HCT116 (cell line): ENCODE results near the gene TCEANC. TPM values are rescaled to one million over a fixed set of nuclear protein-coding genes. Genes with fewer than 3 reads are reported as not detected.

Source experiments
- ATAC-seq: fragments of 200-7000 bp; cut with Tn5 transposase; 2 replicates; pipeline ENCODE4 v1.9.1; 2020; ENCODE audit warnings: mild to moderate bottlenecking, moderate library complexity
- BruUV-seq: library from RNA; stranded (reverse); fragments of 400-500 nt; replicated peaks from 2 replicates; lab custom pipeline; 2021; lab: Mats Ljungman, UMichigan
- CTCF ChIA-PET: fragments of 300-600 bp; sonication (Branson Sonifier 250); formaldehyde crosslinking; loops from one replicate; lab custom pipeline; 2021; ENCODE audit warnings: antibody characterized with exemption; lab: Charles Lee
- POLR2A ChIA-PET: fragments of 300-600, 350-600 bp; sonication (Branson Sonifier 250); formaldehyde crosslinking; loops from one replicate; lab custom pipeline; 2021; ENCODE audit warnings: antibody characterized with exemption; lab: Charles Lee
- RAD21 ChIA-PET, 2 experiments: fragments of 300-600 bp; sonication (Branson Sonifier 250); formaldehyde crosslinking; loops; one replicate each; lab custom pipeline; 2023; ENCODE audit warnings: low total read pairs in 2 of 2; ENCODE audit not compliant: uncharacterized antibody in 2 of 2, unreplicated experiment in 2 of 2, low non-redundant PET in 1 of 2; lab: Charles Lee
- DNase-seq: peaks from one replicate; pipeline ENCODE4 v3.0.0-alpha.2; 2010; ENCODE audit warnings: low read depth, low spot score
- H2AFZ ChIP-seq: fragments of 200-600 bp; shearing (Covaris generic), sonication (generic); 2 replicates; pipeline ENCODE4 v1.6.1; 2017; ENCODE audit warnings: low read depth, mixed run types, mixed read lengths, antibody characterized with exemption, low read length; ENCODE audit not compliant: poor library complexity, severe bottlenecking
- H3K27ac ChIP-seq: 2 replicates; pipeline ENCODE4 v1.5.1; 2012; ENCODE audit warnings: low read depth, low read length
- H3K27me3 ChIP-seq: fragments of 200-600 bp; sonication (generic); 2 replicates; pipeline ENCODE4 v1.6.1; 2016; ENCODE audit warnings: mixed run types, low read length, mixed read lengths; ENCODE audit not compliant: insufficient read depth
- H3K36me3 ChIP-seq, 2 experiments: fragments of 200-500 bp in 1 of 2; fragments of 200-600 bp in 1 of 2; sonication (Bioruptor generic) in 1 of 2; sonication (generic) in 1 of 2; 2 replicates each; pipeline versions ENCODE4 v1.5.1 to v1.6.1; 2014 to 2016; ENCODE audit warnings: low read length in 2 of 2, inconsistent platforms in 1 of 2, mixed read lengths in 1 of 2, mixed run types in 1 of 2; ENCODE audit not compliant: insufficient read depth in 2 of 2, control insufficient read depth in 1 of 2
- H3K4me1 ChIP-seq, 2 experiments: fragments of 200-600 bp in 1 of 2; sonication (generic) in 1 of 2; 2 replicates each; pipeline versions ENCODE4 v1.5.1 to v1.6.1; 2012 to 2017; ENCODE audit warnings: low read length in 2 of 2, inconsistent platforms in 1 of 2, mild to moderate bottlenecking in 1 of 2, mixed read lengths in 1 of 2, mixed run types in 1 of 2, moderate library complexity in 1 of 2; ENCODE audit not compliant: insufficient read depth in 2 of 2, control insufficient read depth in 1 of 2
- H3K4me2 ChIP-seq: fragments of 200-600 bp; sonication (generic); 2 replicates; pipeline ENCODE4 v1.6.1; 2017; ENCODE audit warnings: mixed run types, low read length, mixed read lengths
- H3K4me3 ChIP-seq, 2 experiments: fragments of 200-600 bp in 1 of 2; sonication (generic) in 1 of 2; replicated peaks in 1 of 2; 2 replicates each; pipeline ENCODE4 v1.5.1; 2011 to 2016; ENCODE audit warnings: low read length in 2 of 2, control low read depth in 1 of 2, low read depth in 1 of 2, mild to moderate bottlenecking in 1 of 2, mixed read lengths in 1 of 2, mixed run types in 1 of 2
- H3K79me2 ChIP-seq: fragments of 200-600 bp; sonication (generic); 2 replicates; pipeline ENCODE4 v1.6.1; 2017; ENCODE audit warnings: mild to moderate bottlenecking, mixed run types, low read length, moderate library complexity, mixed read lengths; ENCODE audit not compliant: insufficient read depth
- H3K9ac ChIP-seq: fragments of 200-600 bp; sonication (generic); 2 replicates; pipeline ENCODE4 v1.6.1; 2016; ENCODE audit warnings: low read length, mixed read lengths
- H3K9me2 ChIP-seq: fragments of 200-600 bp; sonication (generic), shearing (Covaris generic); 2 replicates; pipeline ENCODE4 v1.6.1; 2017; ENCODE audit warnings: mixed run types, mild to moderate bottlenecking, moderate library complexity; ENCODE audit not compliant: insufficient read depth
- H3K9me3 ChIP-seq, 2 experiments: fragments of 200-500 bp in 1 of 2; fragments of 200-600 bp in 1 of 2; sonication (Bioruptor generic) in 1 of 2; sonication (generic) in 1 of 2; 2 replicates each; pipeline ENCODE4 v1.6.1; 2014 to 2017; ENCODE audit warnings: low read length in 2 of 2, mixed read lengths in 2 of 2, inconsistent platforms in 1 of 2, low read depth in 1 of 2, mild to moderate bottlenecking in 1 of 2, mixed run types in 1 of 2, moderate library complexity in 1 of 2; ENCODE audit not compliant: control insufficient read depth in 1 of 2, insufficient read depth in 1 of 2
- H4K20me1 ChIP-seq: fragments of 200-600 bp; sonication (generic), shearing (Covaris generic); 2 replicates; pipeline ENCODE4 v1.6.1; 2017; ENCODE audit warnings: mixed run types, mild to moderate bottlenecking, moderate library complexity; ENCODE audit not compliant: insufficient read depth
- CBX3 ChIP-seq: IDR thresholded peaks from 2 replicates; pipeline ENCODE4 v1.6.1; 2012; ENCODE audit warnings: low read depth
- EGR1 ChIP-seq: IDR thresholded peaks from 2 replicates; pipeline ENCODE4 v1.6.1; 2012; ENCODE audit warnings: low read depth
- ELF1 ChIP-seq: IDR thresholded peaks from 2 replicates; pipeline ENCODE4 v1.6.1; 2012; ENCODE audit warnings: low read depth, borderline replicate concordance
- EZH2 ChIP-seq: fragments of 200-600 bp; sonication (generic); IDR thresholded peaks from 2 replicates; pipeline ENCODE4 v1.6.1; 2017; ENCODE audit warnings: antibody characterized with exemption, mixed run types
- FOSL1 ChIP-seq: IDR thresholded peaks from 2 replicates; pipeline ENCODE4 v1.6.1; 2012; ENCODE audit warnings: low read depth
- JUND ChIP-seq: IDR thresholded peaks from 2 replicates; pipeline ENCODE4 v1.6.1; 2012
- MAX ChIP-seq: IDR thresholded peaks from 2 replicates; pipeline ENCODE4 v1.6.1; 2012
- RAD21 ChIP-seq: IDR thresholded peaks from 2 replicates; pipeline ENCODE4 v1.6.1; 2012; ENCODE audit warnings: low read depth, mild to moderate bottlenecking
- SIN3A ChIP-seq: IDR thresholded peaks from 2 replicates; pipeline ENCODE4 v1.6.1; 2012; ENCODE audit warnings: low read depth
- TCF7L2 ChIP-seq: IDR thresholded peaks from 2 replicates; pipeline ENCODE4 v1.7.0; 2011; ENCODE audit warnings: borderline replicate concordance, inconsistent platforms; ENCODE audit not compliant: insufficient read depth, insufficient read length; ENCODE audit errors: extremely low read depth
- intact Hi-C: fragments of 100-400 bp; cut with micrococcal nuclease; formaldehyde crosslinking; loops from 2 replicates; pipeline ENCODE4 v1.10.0; 2022
- total RNA-seq: library from RNA; stranded (reverse); gene quantifications from one replicate; pipeline ENCODE4 v1.2.1, GENCODE V29; 2021; ENCODE audit not compliant: unreplicated experiment

Gene TCEANC
- total RNA-seq, 1 experiment from 2014 or later = 1.2 TPM

- CTCF ChIA-PET = no interaction called here
- ATAC-seq = no peak
- H3K4me2 ChIP-seq = peak overlapping the region; percentile 44
- no peaks in the 10 kb centered on the region for H3K36me3 ChIP-seq
- BruUV-seq = no TSS peak
- H3K4me1 ChIP-seq = peaks cover under 1 to 25% of the 10 kb centered on the region in 2 experiments
- H3K27me3 ChIP-seq = no peaks in the 10 kb centered on the region
- intact Hi-C loops = no loop called here
- DNase-seq = no peak
- no peak overlapping the region for H3K9ac ChIP-seq
- H4K20me1 ChIP-seq = no peaks in the 10 kb centered on the region
- POLR2A ChIA-PET = interaction anchor here (0.6 kb wide), 1 partner anchor 461 kb away, joined by 3 read pairs; no protein-coding TSS in a partner anchor
- RAD21 ChIA-PET = no interaction called here
- H3K79me2 ChIP-seq = peaks cover 11% of the 10 kb centered on the region
- no peak overlapping the region for H3K4me3 ChIP-seq
- no peak overlapping the region for H3K27ac ChIP-seq
- TF ChIP-seq FOSL1 = peak; percentile 22; the same call in 1 of the 2 replicates
- TF ChIP-seq ELF1 = no peak
- TF ChIP-seq JUND = no peak; the same call in 1 of the 2 replicates
- TF ChIP-seq CBX3 = no peak
- H3K9me3 ChIP-seq = no peaks in the 10 kb centered on the region
- no peak overlapping the region for H2AFZ ChIP-seq
- H3K9me2 ChIP-seq = no peaks in the 10 kb centered on the region
Measured at GRCh38 chrX:13685126-13685763, 32.3 kb downstream of the TCEANC start.

- no peaks in the 10 kb centered on the region for H3K36me3 ChIP-seq
- DNase-seq (no peak), ATAC-seq (no peak)
- BruUV-seq = no TSS peak
- RAD21 ChIA-PET = no interaction called here
- no peaks in the 10 kb centered on the region for H3K27me3 ChIP-seq
- H3K9me2 ChIP-seq = no peaks in the 10 kb centered on the region
- H3K9ac ChIP-seq = no peak overlapping the region
- H2AFZ ChIP-seq = no peak overlapping the region
- H3K79me2 ChIP-seq = peaks cover 29% of the 10 kb centered on the region
- H3K4me3 ChIP-seq = no peak overlapping the region
- H3K4me2 ChIP-seq = no peak overlapping the region
- H3K27ac ChIP-seq = no peak overlapping the region
- POLR2A ChIA-PET = no interaction called here
- no peaks in the 10 kb centered on the region for H3K9me3 ChIP-seq
- TF ChIP-seq TCF7L2 (no peak), EGR1 (no peak), EZH2 (no peak), ELF1 (no peak), SIN3A (no peak), MAX (no peak), RAD21 (no peak)
- H3K4me1 ChIP-seq = peaks cover 17 to 44% of the 10 kb centered on the region in 2 experiments
- CTCF ChIA-PET = no interaction called here
- intact Hi-C loops = no loop called here
- H4K20me1 ChIP-seq = no peaks in the 10 kb centered on the region
Measured at GRCh38 chrX:13687203-13687602, 34.3 kb downstream of the TCEANC start.
